ENCODE data around the gene FXYD6. TPM values are rescaled to one million over a fixed set of nuclear protein-coding genes. Genes with fewer than 3 reads are reported as not detected.

Gene FXYD6
- total RNA-seq, 2 experiments from 2014 or later: not detected

DNA sequence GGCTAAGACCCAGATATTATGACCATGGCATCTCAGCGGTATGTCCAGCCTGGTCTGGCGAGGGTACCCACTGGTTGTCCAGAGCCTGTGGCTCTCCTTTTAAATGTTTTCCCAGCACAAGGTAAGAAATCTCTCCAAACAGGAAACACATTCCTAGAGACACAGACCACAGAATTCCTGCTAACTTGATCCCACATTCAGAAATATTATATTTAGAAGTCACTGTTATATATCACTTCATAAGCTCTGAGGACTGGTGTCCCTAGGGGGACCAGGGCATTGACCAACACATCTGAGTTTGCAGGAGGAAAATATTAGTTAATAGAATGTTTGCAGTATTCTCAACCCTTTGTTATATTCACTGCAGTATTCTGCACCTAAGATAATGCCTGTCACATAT is 29.7 kb upstream of the FXYD6 start:
- DNase-seq (no peak), ATAC-seq (no peak)
- Mint-ChIP-seq H3K4me3 (no peak overlapping the region), H3K27ac (no peak overlapping the region), H3K4me1 (ENCODE audit: low read depth) (peaks cover 17% of the 10 kb centered on the region), H3K27me3 (no peaks in the 10 kb centered on the region), H3K9me3 (no peaks in the 10 kb centered on the region), H3K36me3 (ENCODE audit: low read depth) (no peaks in the 10 kb centered on the region)
- ChIA-PET CTCF (interaction anchor here (1.5 kb wide), 1 partner anchor 10 kb away, joined by 5 read pairs; no protein-coding TSS in a partner anchor), POLR2A (no interaction called here)
- intact Hi-C loops (cut with micrococcal nuclease): no loop called here
- TF ChIP-seq, protein P1, sequence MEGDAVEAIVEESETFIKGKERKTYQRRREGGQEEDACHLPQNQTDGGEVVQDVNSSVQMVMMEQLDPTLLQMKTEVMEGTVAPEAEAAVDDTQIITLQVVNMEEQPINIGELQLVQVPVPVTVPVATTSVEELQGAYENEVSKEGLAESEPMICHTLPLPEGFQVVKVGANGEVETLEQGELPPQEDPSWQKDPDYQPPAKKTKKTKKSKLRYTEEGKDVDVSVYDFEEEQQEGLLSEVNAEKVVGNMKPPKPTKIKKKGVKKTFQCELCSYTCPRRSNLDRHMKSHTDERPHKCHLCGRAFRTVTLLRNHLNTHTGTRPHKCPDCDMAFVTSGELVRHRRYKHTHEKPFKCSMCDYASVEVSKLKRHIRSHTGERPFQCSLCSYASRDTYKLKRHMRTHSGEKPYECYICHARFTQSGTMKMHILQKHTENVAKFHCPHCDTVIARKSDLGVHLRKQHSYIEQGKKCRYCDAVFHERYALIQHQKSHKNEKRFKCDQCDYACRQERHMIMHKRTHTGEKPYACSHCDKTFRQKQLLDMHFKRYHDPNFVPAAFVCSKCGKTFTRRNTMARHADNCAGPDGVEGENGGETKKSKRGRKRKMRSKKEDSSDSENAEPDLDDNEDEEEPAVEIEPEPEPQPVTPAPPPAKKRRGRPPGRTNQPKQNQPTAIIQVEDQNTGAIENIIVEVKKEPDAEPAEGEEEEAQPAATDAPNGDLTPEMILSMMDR (IDR thresholded peaks at IDR 0.05): no peak

DNA sequence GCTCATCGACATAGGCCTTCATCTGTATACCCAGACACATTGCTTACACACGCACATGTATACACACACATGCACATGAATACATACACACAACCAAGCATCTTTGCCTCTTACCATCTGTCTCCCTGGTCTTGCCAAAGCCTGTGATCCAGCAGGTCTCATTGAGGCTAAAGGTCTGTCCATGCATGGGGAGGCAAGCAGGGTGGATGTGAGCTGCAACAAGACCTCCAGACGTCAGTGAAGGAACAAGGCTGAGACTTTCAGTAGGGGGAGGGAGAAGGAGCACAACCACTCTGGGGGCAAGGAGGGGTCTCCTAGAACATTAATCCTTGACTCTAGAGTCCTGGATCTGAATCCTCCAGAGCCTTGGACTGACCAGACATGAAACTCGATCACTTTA is 29.1 kb upstream of the FXYD6 start:
- no peaks in the 10 kb centered on the region for H3K9me3 Mint-ChIP-seq
- no peaks in the 10 kb centered on the region for H3K27me3 Mint-ChIP-seq
- ChIA-PET CTCF (interaction anchor here (0.7 to 1.9 kb wide), 6 partner anchors 20 to 98 kb away, joined by 3 to 9 read pairs (median 4); no protein-coding TSS in a partner anchor), POLR2A (no interaction called here)
- no peak overlapping the region for H3K27ac Mint-ChIP-seq
- TF ChIP-seq, protein P1 (IDR thresholded peaks at IDR 0.05): no peak
- ATAC-seq: no peak
- no peak overlapping the region for H3K4me3 Mint-ChIP-seq
- intact Hi-C loops (cut with micrococcal nuclease): no loop called here
- H3K4me1 Mint-ChIP-seq (ENCODE audit: low read depth): peaks cover 17% of the 10 kb centered on the region
- no peaks in the 10 kb centered on the region for H3K36me3 Mint-ChIP-seq (ENCODE audit: low read depth)
- DNase-seq: no peak

DNA sequence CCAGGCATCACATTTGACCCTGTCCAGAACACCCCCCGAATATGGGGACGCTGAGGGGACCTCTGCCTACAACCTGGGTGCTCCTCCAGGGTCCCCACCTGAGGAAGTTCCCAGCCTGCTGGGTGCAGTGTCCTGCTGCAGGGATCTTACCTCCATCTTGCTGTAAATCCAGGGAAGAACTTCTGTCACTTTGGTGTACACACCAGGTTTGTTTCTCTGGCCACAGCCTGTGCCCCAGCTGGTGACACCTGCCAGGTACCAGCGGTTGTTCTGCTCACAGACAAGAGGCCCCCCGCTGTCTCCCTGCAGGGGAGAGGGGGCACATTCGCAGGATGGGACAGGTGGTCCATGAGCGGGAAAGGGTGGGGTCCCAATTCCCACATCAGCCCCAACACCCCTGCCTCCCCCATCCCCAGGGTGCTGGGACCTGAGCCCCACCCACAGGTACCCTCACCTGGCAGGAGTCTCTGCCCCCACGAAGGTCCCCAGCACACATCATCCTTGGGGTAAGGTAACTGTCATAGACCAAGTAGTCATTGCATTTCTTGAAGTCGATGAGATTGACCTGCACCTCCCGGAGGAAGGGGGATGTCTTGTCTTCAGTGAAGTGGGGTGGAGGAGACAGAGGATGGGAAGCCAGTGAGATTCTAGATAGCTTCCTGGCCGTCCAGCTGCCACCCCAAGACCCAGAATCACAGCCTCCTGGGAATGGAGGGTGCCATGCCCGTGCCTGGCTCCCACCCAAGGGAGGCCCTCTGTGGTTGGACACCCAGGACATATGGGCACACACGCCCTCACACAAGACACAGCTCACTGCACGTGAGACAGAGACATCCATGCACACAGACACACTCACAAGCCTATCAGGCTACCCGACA is 27.3 kb upstream of the FXYD6 start:
- TF ChIP-seq, protein P1 (IDR thresholded peaks at IDR 0.05): no peak
- intact Hi-C loops (cut with micrococcal nuclease): no loop called here
- ChIA-PET CTCF (interaction anchor here (0.8 to 2.6 kb wide), 12 partner anchors 12 to 158 kb away, joined by 3 to 21 read pairs (median 4); no protein-coding TSS in a partner anchor), POLR2A (interaction anchor here (1.1 kb wide), 1 partner anchor 21 kb away, joined by 3 read pairs; no protein-coding TSS in a partner anchor)
- H3K4me1 Mint-ChIP-seq (ENCODE audit: low read depth): peaks cover 12% of the 10 kb centered on the region
- no peaks in the 10 kb centered on the region for H3K27me3 Mint-ChIP-seq
- H3K4me3 Mint-ChIP-seq: no peak overlapping the region
- H3K36me3 Mint-ChIP-seq (ENCODE audit: low read depth): no peaks in the 10 kb centered on the region
- no peaks in the 10 kb centered on the region for H3K9me3 Mint-ChIP-seq
- DNase-seq (no peak), ATAC-seq (no peak)
- H3K27ac Mint-ChIP-seq: peak overlapping the region; percentile 21

DNA sequence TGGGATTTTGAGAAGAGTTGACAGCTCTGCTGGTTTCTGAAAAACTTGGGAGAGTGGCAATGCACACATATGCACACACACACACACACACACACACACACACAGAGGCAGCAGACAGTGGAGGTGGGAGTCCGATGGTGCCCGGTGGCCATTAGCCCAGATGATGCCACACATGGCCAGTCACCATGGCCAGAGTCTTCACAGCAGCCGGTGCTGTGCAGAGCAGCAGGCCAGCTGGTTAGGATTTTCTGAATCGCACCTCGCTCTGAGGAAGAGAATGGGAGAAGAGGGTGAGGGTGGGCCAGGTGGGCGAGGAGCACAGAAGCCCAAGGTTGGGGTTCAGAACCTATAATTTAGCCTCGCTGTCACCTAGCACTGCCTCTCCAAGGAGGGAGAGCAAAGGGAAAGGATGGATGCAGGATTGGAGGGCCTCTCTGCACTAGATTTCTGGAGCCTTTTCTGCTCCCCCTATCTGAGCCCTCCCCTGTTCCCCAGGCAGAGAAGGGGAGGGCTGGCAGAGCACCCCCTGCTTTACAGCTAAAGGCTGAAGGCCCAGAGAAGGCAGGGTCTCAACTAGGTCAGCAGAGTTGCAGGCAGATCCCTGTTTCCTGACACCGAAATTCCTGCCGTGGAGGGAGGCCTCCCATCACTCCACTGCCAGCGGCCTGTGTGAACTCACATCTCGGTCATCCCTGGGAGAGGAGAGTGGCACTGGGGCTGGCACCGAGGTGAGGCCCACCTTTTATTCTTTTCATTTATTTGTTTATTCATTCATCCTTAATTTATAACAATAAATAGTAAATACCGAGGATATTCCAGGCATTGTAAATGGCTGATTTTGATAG is 25.8 kb upstream of the FXYD6 start:
- H3K9me3 Mint-ChIP-seq: no peaks in the 10 kb centered on the region
- no peaks in the 10 kb centered on the region for H3K27me3 Mint-ChIP-seq
- TF ChIP-seq, protein P1 (IDR thresholded peaks at IDR 0.05): no peak
- intact Hi-C loops (cut with micrococcal nuclease): no loop called here
- H3K36me3 Mint-ChIP-seq (ENCODE audit: low read depth): no peaks in the 10 kb centered on the region
- no peak overlapping the region for H3K4me3 Mint-ChIP-seq
- H3K4me1 Mint-ChIP-seq (ENCODE audit: low read depth): peaks cover 3% of the 10 kb centered on the region
- ChIA-PET CTCF (interaction anchor here (0.8 to 2.6 kb wide), 4 partner anchors 44 to 95 kb away, joined by 4 to 21 read pairs (median 5); no protein-coding TSS in a partner anchor), POLR2A (interaction anchor here (1.1 kb wide), 1 partner anchor 87 kb away, joined by 3 read pairs; no protein-coding TSS in a partner anchor)
- DNase-seq: no peak
- no peak overlapping the region for H3K27ac Mint-ChIP-seq
- no peak for ATAC-seq

All from activated CD8-positive, alpha-beta T cell treated with anti-CD3 and anti-CD28 coated beads for 36 hours (primary cell).